Endothelial cell (in vitro differentiated cells): ENCODE results near the gene BSX. TPM values are rescaled to one million over a fixed set of nuclear protein-coding genes. Genes with fewer than 3 reads are reported as not detected.

Experiments
- DNase-seq: peaks from one replicate; pipeline ENCODE4 v3.0.0; 2021; ENCODE audit warnings: low spot score
- H3K27ac Mint-ChIP-seq: one replicate; pipeline ENCODE4 v1.8.0; 2021; ENCODE audit warnings: mixed read lengths, inconsistent platforms; ENCODE audit not compliant: unreplicated experiment
- H3K27me3 Mint-ChIP-seq: one replicate; pipeline ENCODE4 v1.8.0; 2021; ENCODE audit warnings: mild to moderate bottlenecking, moderate library complexity, mixed read lengths, inconsistent platforms; ENCODE audit not compliant: unreplicated experiment
- H3K36me3 Mint-ChIP-seq: one replicate; pipeline ENCODE4 v1.8.0; 2021; ENCODE audit warnings: mild to moderate bottlenecking, low read depth, mixed read lengths, inconsistent platforms; ENCODE audit not compliant: unreplicated experiment
- H3K4me1 Mint-ChIP-seq: one replicate; pipeline ENCODE4 v1.8.0; 2021; ENCODE audit warnings: mild to moderate bottlenecking, mixed read lengths, inconsistent platforms; ENCODE audit not compliant: unreplicated experiment
- H3K4me3 Mint-ChIP-seq: one replicate; pipeline ENCODE4 v1.8.0; 2021; ENCODE audit warnings: mild to moderate bottlenecking, mixed read lengths, inconsistent platforms; ENCODE audit not compliant: unreplicated experiment
- H3K9me3 Mint-ChIP-seq: one replicate; pipeline ENCODE4 v1.8.0; 2021; ENCODE audit warnings: mixed read lengths, inconsistent platforms; ENCODE audit not compliant: unreplicated experiment
- total RNA-seq: library from RNA; stranded (reverse); fragmentation: NEBNext Ultra II Directional; extraction: Animal tissue kit (Norgen Biotek cat#: 25700); gene quantifications from one replicate; pipeline ENCODE4 v1.2.1, GENCODE V29; 2021; ENCODE audit not compliant: unreplicated experiment
- TF ChIP-seq, protein P1 (sequence below): fragments of 200-600 bp; sonication (generic); IDR thresholded peaks from one replicate; pipeline ENCODE4 v1.5.0; 2021; ENCODE audit warnings: antibody characterized with exemption; ENCODE audit not compliant: unreplicated experiment

The BSX gene
- total RNA-seq, 1 donor from 2014 or later = not detected

DNA sequence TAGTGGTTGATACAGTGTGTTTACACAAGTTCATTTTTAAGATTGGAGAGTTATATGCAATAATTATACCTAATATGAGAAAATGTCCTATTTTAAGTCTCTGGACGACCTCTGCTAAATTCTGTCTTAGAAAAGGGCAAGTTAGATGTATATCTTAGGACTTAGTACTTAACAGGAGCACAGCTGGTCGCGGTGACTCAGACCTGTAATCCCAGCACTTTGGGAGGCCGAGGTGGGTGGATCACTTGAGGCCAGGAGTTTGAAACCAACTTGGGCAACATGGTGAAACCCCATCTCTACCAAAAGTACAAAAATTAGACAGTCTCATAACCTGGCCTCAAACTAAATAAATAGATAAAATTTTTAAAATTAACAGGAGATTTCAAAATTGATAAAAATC lies 27.2 kb downstream of the BSX start:
- Mint-ChIP-seq H3K9me3 (no peaks in the 10 kb centered on the region), H3K27me3 (peaks cover 1% of the 10 kb centered on the region), H3K27ac (no peak overlapping the region), H3K36me3 (no peaks in the 10 kb centered on the region), H3K4me1 (no peaks in the 10 kb centered on the region), H3K4me3 (no peak overlapping the region)
- DNase-seq = no peak
- TF ChIP-seq, protein P1, sequence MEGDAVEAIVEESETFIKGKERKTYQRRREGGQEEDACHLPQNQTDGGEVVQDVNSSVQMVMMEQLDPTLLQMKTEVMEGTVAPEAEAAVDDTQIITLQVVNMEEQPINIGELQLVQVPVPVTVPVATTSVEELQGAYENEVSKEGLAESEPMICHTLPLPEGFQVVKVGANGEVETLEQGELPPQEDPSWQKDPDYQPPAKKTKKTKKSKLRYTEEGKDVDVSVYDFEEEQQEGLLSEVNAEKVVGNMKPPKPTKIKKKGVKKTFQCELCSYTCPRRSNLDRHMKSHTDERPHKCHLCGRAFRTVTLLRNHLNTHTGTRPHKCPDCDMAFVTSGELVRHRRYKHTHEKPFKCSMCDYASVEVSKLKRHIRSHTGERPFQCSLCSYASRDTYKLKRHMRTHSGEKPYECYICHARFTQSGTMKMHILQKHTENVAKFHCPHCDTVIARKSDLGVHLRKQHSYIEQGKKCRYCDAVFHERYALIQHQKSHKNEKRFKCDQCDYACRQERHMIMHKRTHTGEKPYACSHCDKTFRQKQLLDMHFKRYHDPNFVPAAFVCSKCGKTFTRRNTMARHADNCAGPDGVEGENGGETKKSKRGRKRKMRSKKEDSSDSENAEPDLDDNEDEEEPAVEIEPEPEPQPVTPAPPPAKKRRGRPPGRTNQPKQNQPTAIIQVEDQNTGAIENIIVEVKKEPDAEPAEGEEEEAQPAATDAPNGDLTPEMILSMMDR = no peak

DNA sequence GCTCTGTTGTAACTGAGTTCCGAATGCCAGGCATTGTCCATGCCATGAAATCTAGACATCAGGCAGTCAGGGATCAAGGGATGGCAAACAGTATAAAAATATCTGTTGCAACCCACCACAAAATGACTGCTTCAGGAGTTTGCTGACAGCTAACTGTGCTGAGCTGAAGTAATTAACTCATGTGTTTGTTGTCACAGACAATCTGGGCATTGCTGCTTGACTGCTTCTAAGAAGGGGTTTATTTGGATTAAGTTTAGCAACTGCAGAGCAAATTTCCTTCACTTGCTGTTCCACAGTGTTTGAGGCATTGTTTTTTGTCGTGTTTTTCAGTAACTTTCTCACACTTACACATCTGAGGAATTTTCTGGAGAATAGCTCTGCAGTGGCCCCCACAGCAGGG lies 30.4 kb downstream of the BSX start:
- no peak overlapping the region for H3K4me3 Mint-ChIP-seq
- H3K27me3 Mint-ChIP-seq = peaks cover 1% of the 10 kb centered on the region
- no peaks in the 10 kb centered on the region for H3K4me1 Mint-ChIP-seq
- H3K27ac Mint-ChIP-seq = no peak overlapping the region
- TF ChIP-seq, protein P1 = no peak
- DNase-seq = no peak
- H3K36me3 Mint-ChIP-seq = no peaks in the 10 kb centered on the region
- no peaks in the 10 kb centered on the region for H3K9me3 Mint-ChIP-seq

GRCh38 chr11:122938557-122938956 lies 43.1 kb downstream of the BSX start:
- DNase-seq = no peak
- Mint-ChIP-seq H3K4me3 (no peak overlapping the region), H3K36me3 (no peaks in the 10 kb centered on the region), H3K27me3 (no peaks in the 10 kb centered on the region), H3K27ac (no peak overlapping the region), H3K4me1 (peaks cover 4% of the 10 kb centered on the region), H3K9me3 (no peaks in the 10 kb centered on the region)
- TF ChIP-seq, protein P1 = no peak

DNA sequence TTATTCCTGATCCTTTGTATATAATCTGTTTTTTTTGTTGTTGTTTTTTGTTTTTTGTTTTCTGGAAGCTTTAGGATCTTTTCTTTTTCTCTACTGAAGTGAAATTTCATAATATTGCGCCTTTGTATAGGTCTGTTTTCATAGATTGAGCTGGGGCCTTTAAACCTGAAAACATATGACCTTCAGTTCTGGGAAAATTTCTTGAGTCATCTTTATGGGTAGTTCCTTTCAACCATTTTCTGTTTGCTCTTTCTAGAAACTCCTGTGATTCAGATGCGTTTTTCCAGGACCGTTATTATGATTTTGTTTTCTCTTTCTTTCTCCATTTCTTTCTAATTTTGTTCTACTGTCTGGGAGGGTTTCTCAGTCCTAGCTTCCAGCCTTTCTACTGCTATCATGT lies 43.7 kb downstream of the BSX start:
- no peaks in the 10 kb centered on the region for H3K36me3 Mint-ChIP-seq
- peaks cover 4% of the 10 kb centered on the region for H3K4me1 Mint-ChIP-seq
- no peak overlapping the region for H3K27ac Mint-ChIP-seq
- TF ChIP-seq, protein P1 = no peak
- no peak for DNase-seq
- H3K4me3 Mint-ChIP-seq = no peak overlapping the region
- H3K9me3 Mint-ChIP-seq = no peaks in the 10 kb centered on the region
- H3K27me3 Mint-ChIP-seq = no peaks in the 10 kb centered on the region

- TF ChIP-seq, protein P1 = no peak
- no peaks in the 10 kb centered on the region for H3K9me3 Mint-ChIP-seq
- no peaks in the 10 kb centered on the region for H3K4me1 Mint-ChIP-seq
- peaks cover 2% of the 10 kb centered on the region for H3K27me3 Mint-ChIP-seq
- no peak for DNase-seq
- no peak overlapping the region for H3K4me3 Mint-ChIP-seq
- no peak overlapping the region for H3K27ac Mint-ChIP-seq
- no peaks in the 10 kb centered on the region for H3K36me3 Mint-ChIP-seq
Observed at GRCh38 chr11:122933416-122933815, 48.2 kb downstream of the BSX start.
